HEK293 (cell line): Measurements from ENCODE around the gene ZNF181.
A peak's percentile ranks its signal among the peaks of the same experiment; 100 is the strongest.

Experiments
- CTCF ChIA-PET: fragments of 350-600 bp; formaldehyde crosslinking; extraction: SDS; loops from one replicate; lab custom pipeline; 2021; ENCODE audit warnings: antibody characterized with exemption; lab: Yijun Ruan, JAX
- POLR2A ChIA-PET: fragments of 300-600 bp; formaldehyde crosslinking; extraction: SDS; loops from one replicate; lab custom pipeline; 2020; ENCODE audit warnings: antibody characterized with exemption, inconsistent platforms; lab: Yijun Ruan, JAX
- H3K27ac ChIP-seq: fragments of 200-500 bp; sonication (Bioruptor generic); 2 replicates; pipeline ENCODE4 v1.5.1; 2014; ENCODE audit warnings: low read depth, low read length, control low read depth, inconsistent platforms; ENCODE audit errors: extremely low read depth
- H3K36me3 ChIP-seq, 2 experiments: fragments of 200-500 bp in 1 of 2; sonication (Bioruptor generic) in 1 of 2; 1 replicate in 1 of 2; 2 replicates in 1 of 2; pipeline ENCODE4 v1.5.1; 2014 to 2017; ENCODE audit warnings: inconsistent platforms in 2 of 2, low read length in 2 of 2; ENCODE audit not compliant: control insufficient read depth in 2 of 2, insufficient read depth in 1 of 2
- H3K4me1 ChIP-seq: fragments of 200-500 bp; sonication (Bioruptor generic); 2 replicates; pipeline ENCODE4 v1.5.1; 2014; ENCODE audit warnings: mild to moderate bottlenecking, low read length, inconsistent platforms; ENCODE audit not compliant: control insufficient read depth, insufficient read depth
- H3K4me3 ChIP-seq: 2 replicates; pipeline ENCODE4 v1.5.1; 2011; ENCODE audit warnings: low read depth, mild to moderate bottlenecking, control low read depth, low read length, moderate library complexity
- H3K9me3 ChIP-seq: fragments of 200-500 bp; sonication (Bioruptor generic); 2 replicates; pipeline ENCODE4 v1.5.1; 2014; ENCODE audit warnings: low read depth, low read length, inconsistent platforms; ENCODE audit not compliant: control insufficient read depth, insufficient read depth
- KLF7 ChIP-seq: fragments of 450-650 bp; formaldehyde crosslinking; IDR thresholded peaks from 2 replicates; pipeline ENCODE4 v1.5.1; 2016; ENCODE audit warnings: missing biosample characterization, missing genetic modification characterization, borderline replicate concordance
- OSR2 ChIP-seq: fragments of 450-650 bp; formaldehyde crosslinking; IDR thresholded peaks from 2 replicates; pipeline ENCODE4 v1.5.1; 2016; ENCODE audit warnings: missing biosample characterization, missing genetic modification characterization
- PRDM1 ChIP-seq: fragments of 450-650 bp; formaldehyde crosslinking; IDR thresholded peaks from 2 replicates; pipeline ENCODE4; 2016; ENCODE audit warnings: missing biosample characterization, missing genetic modification characterization
- REST ChIP-seq: fragments of 450-650 bp; formaldehyde crosslinking; IDR thresholded peaks from 2 replicates; pipeline ENCODE4 v1.5.1; 2016; ENCODE audit warnings: missing biosample characterization, missing genetic modification characterization
- TRIM28 ChIP-seq: IDR thresholded peaks from 2 replicates; pipeline ENCODE4 v1.6.1; 2011; ENCODE audit warnings: low read length, control low read depth, borderline replicate concordance
- ZBTB10 ChIP-seq: fragments of 450-650 bp; formaldehyde crosslinking; IDR thresholded peaks from 2 replicates; pipeline ENCODE4 v1.5.1; 2016; ENCODE audit warnings: missing biosample characterization, missing genetic modification characterization
- ZBTB6 ChIP-seq: fragments of 450-650 bp; formaldehyde crosslinking; IDR thresholded peaks from 2 replicates; pipeline ENCODE4 v1.5.1; 2017; ENCODE audit warnings: missing biosample characterization, missing genetic modification characterization
- ZNF114 ChIP-seq: fragments of 450-650 bp; formaldehyde crosslinking; IDR thresholded peaks from 2 replicates; pipeline ENCODE4 v1.5.0; 2017; ENCODE audit warnings: missing biosample characterization, missing genetic modification characterization
- ZNF157 ChIP-seq: fragments of 450-650 bp; formaldehyde crosslinking; IDR thresholded peaks from 2 replicates; pipeline ENCODE4 v1.5.1; 2016; ENCODE audit warnings: missing biosample characterization, missing genetic modification characterization
- ZNF274 ChIP-seq, 2 experiments: fragments of 200-500 bp in 1 of 2; fragments of 450-650 bp in 1 of 2; sonication (Bioruptor generic) in 1 of 2; formaldehyde crosslinking in 1 of 2; IDR thresholded peaks; 2 replicates each; pipeline versions ENCODE4 v1.5.1 to v1.6.1; 2014 to 2016; ENCODE audit warnings: borderline replicate concordance in 1 of 2, inconsistent platforms in 1 of 2, low read length in 1 of 2, missing biosample characterization in 1 of 2, missing genetic modification characterization in 1 of 2
- ZNF341 ChIP-seq: fragments of 450-650 bp; formaldehyde crosslinking; IDR thresholded peaks from 2 replicates; pipeline ENCODE4; 2016; ENCODE audit warnings: low read depth, missing biosample characterization, missing genetic modification characterization
- ZNF521 ChIP-seq: fragments of 450-650 bp; formaldehyde crosslinking; IDR thresholded peaks from 2 replicates; pipeline ENCODE4 v1.5.1; 2017; ENCODE audit warnings: missing biosample characterization, mild to moderate bottlenecking, missing genetic modification characterization
- ZNF530 ChIP-seq: fragments of 450-650 bp; formaldehyde crosslinking; IDR thresholded peaks from 2 replicates; pipeline ENCODE4 v1.5.1; 2016; ENCODE audit warnings: low read depth, missing biosample characterization, missing genetic modification characterization
- ZNF558 ChIP-seq: fragments of 450-650 bp; formaldehyde crosslinking; IDR thresholded peaks from 2 replicates; pipeline ENCODE4 v1.5.1; 2016; ENCODE audit warnings: missing biosample characterization, missing genetic modification characterization
- ZNF660 ChIP-seq: fragments of 450-650 bp; IDR thresholded peaks from 2 replicates; pipeline ENCODE4 v1.5.1; 2018; ENCODE audit warnings: missing biosample characterization, mild to moderate bottlenecking, missing genetic modification characterization
- ZNF777 ChIP-seq: fragments of 450-650 bp; formaldehyde crosslinking; IDR thresholded peaks from 2 replicates; pipeline ENCODE4 v1.5.1; 2017; ENCODE audit warnings: missing biosample characterization, missing genetic modification characterization, borderline replicate concordance
- ZSCAN23 ChIP-seq: fragments of 450-650 bp; formaldehyde crosslinking; IDR thresholded peaks from 2 replicates; pipeline ENCODE4 v1.5.1; 2016; ENCODE audit warnings: missing biosample characterization, missing genetic modification characterization
- ZSCAN30 ChIP-seq: fragments of 450-650 bp; IDR thresholded peaks from 2 replicates; pipeline ENCODE4 v1.5.1; 2018; ENCODE audit warnings: missing biosample characterization, mild to moderate bottlenecking, missing genetic modification characterization, moderate library complexity
- TF ChIP-seq, protein P1 (sequence below): fragments of 450-650 bp; formaldehyde crosslinking; IDR thresholded peaks from 2 replicates; pipeline ENCODE4 v1.5.1; 2016; ENCODE audit warnings: missing biosample characterization, missing genetic modification characterization

ZNF181 gene

DNA sequence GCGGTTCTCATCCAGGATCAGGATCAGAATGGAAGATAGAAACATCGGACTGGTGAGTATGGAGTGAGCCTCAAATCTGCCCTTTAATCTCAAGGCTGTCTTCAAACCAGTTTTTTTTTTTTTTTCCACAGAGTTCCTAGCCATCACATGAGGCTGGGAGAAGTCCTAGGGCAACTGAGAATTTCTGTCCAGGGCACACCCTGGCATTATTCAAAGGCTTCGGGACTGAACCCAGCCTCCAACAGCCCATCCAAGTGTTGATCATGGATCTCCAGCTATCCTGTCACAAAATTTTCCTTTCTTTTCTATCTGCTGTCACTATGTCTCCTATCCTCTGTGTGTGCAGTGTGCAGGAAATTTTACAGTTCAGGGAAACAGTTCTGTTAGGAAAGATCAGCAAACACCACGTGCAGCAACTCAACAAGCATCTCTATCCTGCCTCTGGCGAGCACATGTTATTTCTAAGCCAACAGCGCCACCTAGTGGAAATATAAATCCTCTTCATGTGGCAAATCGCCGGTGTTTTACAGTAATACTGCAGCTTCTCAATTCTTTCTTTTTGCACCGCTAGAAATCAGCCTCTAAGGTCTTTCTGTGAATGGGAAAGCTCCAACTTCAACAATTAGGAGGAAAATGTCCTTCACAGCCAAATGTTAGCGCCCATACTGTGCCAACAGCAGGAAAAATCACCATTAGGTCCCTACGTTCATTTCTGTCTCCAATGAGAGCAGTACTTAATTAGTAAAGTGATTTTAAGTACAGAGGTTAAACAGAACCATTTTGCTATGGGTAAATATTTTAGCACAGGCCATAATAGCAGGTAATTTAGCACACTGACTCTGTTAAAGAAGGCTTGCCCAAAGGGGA, 21.4 kb upstream of the ZNF181 start (continued):
- TF ChIP-seq, protein P1, sequence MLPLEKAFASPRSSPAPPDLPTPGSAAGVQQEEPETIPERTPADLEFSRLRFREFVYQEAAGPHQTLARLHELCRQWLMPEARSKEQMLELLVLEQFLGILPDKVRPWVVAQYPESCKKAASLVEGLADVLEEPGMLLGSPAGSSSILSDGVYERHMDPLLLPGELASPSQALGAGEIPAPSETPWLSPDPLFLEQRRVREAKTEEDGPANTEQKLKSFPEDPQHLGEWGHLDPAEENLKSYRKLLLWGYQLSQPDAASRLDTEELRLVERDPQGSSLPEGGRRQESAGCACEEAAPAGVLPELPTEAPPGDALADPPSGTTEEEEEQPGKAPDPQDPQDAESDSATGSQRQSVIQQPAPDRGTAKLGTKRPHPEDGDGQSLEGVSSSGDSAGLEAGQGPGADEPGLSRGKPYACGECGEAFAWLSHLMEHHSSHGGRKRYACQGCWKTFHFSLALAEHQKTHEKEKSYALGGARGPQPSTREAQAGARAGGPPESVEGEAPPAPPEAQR (tag by site-specific recombination): no peak
- TF ChIP-seq PRDM1 (tag by site-specific recombination) (no peak), ZNF660 (tag by site-specific recombination) (peak; percentile 87), OSR2 (tag by site-specific recombination) (no peak), ZSCAN30 (tag by site-specific recombination) (0 out of 2 replicates have a peak, but pooled peaks have one; percentile 41), ZNF777 (tag by site-specific recombination) (no peak), ZNF341 (no peak), ZNF521 (tag by site-specific recombination) (no peak)

- TF ChIP-seq TRIM28: peak; percentile 98; the same call in 1 of the 2 replicates
- no peak for TF ChIP-seq KLF7
- H3K27ac ChIP-seq: no peak overlapping the region
- H3K9me3 ChIP-seq: peaks cover 33% of the 10 kb centered on the region
- H3K4me3 ChIP-seq: no peak overlapping the region
- no peaks in the 10 kb centered on the region for H3K4me1 ChIP-seq
- H3K36me3 ChIP-seq: 0 out of 3 replicates have a peak, but pooled peaks cover 0 to 5% of the 10 kb centered on the region in 2 experiments
- CTCF ChIA-PET: interaction anchor here (0.5 to 6.9 kb wide), 39 partner anchors 8 to 1297 kb away, joined by 3 to 163 read pairs (median 6); partner anchors contain the start of genes ZNF181, ZNF30 and ZNF302
- POLR2A ChIA-PET: interaction anchor here (1.3 kb wide), 1 partner anchor 36 kb away, joined by 4 read pairs; the partner anchor contains the start of gene ZNF302
Observed at GRCh38 chr19:34713262-34713637, 20.8 kb upstream of the ZNF181 start.

DNA sequence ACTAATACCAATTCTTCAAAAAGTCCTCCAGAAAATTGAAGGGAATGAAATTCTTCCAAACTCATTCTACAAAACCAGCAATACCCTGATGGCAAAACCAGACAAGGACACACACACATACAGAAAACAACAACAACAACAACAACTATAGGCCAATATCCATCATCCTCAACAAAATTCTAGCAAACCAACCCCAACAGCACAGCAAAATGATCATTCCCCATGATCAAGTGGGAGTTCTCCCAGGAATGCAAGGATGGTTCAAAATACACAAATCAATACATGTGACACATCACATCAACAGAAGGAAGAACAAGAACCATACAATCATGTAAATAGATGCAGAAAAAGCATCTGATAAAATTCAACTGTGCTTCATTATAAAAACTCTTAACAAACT, 18.7 kb upstream of the ZNF181 start:
- ChIA-PET CTCF (interaction anchor here (0.9 to 6.9 kb wide), 3 partner anchors 10 to 158 kb away, joined by 3 to 163 read pairs (median 35); no protein-coding TSS in a partner anchor), POLR2A (no interaction called here)
- TF ChIP-seq ZNF558: no peak
- TF ChIP-seq ZBTB10 (tag by site-specific recombination): no peak
- TF ChIP-seq ZNF274 (IDR thresholded peaks at IDR 0.05; ENCODE audit: low read length): no peak
- TF ChIP-seq ZNF274 (tag by site-specific recombination; IDR thresholded peaks at IDR 0.05; ENCODE audit: borderline replicate concordance): peak; percentile 83; the same call in 1 of the 2 replicates
- TF ChIP-seq ZNF157 (tag by site-specific recombination): 0 out of 2 replicates have a peak, but pooled peaks have one; percentile 29
- TF ChIP-seq REST (tag by site-specific recombination): no peak
- TF ChIP-seq ZSCAN23: no peak
- TF ChIP-seq ZNF114 (tag by site-specific recombination): 0 out of 2 replicates have a peak, but pooled peaks have one; percentile 55
- TF ChIP-seq ZBTB6 (tag by site-specific recombination): no peak
- TF ChIP-seq ZNF530: no peak
- peaks cover 38% of the 10 kb centered on the region for H3K9me3 ChIP-seq
- H3K27ac ChIP-seq: no peak overlapping the region
- no peaks in the 10 kb centered on the region for H3K4me1 ChIP-seq
- H3K36me3 ChIP-seq: peaks cover 0 to 8% of the 10 kb centered on the region in 2 experiments; a peak in 1 of 3 replicates
- H3K4me3 ChIP-seq: no peak overlapping the region
